ENCODE results near the gene IL17RD.

The IL17RD gene

DNA sequence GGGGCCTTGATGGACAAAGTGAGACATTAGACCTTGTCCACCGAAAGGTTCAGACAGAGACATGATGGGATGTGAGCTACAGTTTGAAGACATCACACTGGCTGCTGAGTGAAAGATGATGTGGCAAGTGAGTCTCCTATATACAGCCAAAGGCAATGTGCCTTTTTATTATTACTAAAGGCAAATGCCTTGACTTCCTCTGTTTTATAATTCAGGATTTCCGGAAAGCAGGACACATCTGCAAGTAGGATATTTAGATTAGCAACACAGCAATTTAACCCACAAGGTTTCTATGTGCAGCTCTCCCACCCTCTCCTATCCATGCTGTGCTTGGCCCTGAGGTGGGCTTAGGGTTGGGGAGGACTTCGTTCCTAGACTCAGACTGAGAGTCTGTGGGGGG is 84.0 kb downstream of the IL17RD start:
- H3K27ac ChIP-seq (ENCODE audit: insufficient read depth, low read depth, low read length, poor library complexity, severe bottlenecking) = no peak overlapping the region

DNA sequence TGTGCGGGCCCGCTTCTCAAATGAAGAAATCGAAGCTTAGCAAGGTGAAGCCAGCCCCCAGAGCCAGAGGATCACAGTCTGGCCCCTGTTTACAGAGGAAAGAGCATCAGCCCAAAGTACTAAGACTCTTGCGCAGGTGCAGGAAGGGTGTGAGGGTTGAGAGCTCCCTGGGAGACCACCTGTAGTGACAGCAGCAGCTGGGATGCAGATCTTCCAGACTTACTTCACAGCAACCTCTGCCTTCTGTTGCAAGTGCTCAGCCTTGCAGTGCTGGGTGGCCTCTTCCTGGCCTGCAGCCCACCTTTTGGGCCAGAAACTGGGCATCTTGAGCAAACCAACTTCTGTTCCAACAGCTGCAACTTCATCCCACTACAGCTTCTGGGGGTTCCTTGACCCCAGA is 85.0 kb downstream of the IL17RD start:
- H3K4me1 ChIP-seq (ENCODE audit: control insufficient read depth, insufficient read depth, low read length) = no peaks in the 10 kb centered on the region
- H3K36me3 ChIP-seq (ENCODE audit: control insufficient read depth, insufficient read depth, low read length) = no peaks in the 10 kb centered on the region
- H3K27me3 ChIP-seq (ENCODE audit: control insufficient read depth, insufficient read depth, low read length, poor library complexity, severe bottlenecking) = peaks cover 61% of the 10 kb centered on the region
- 88% methylated on average over 4 of the region's 4 CpGs for WGBS, 2 experiments
- H3K4me3 ChIP-seq (ENCODE audit: insufficient read depth, low read depth, low read length) = no peak overlapping the region
- no peak overlapping the region for H3K27ac ChIP-seq (ENCODE audit: insufficient read depth, low read depth, low read length, poor library complexity, severe bottlenecking)
- peaks cover 2% of the 10 kb centered on the region for H3K9me3 ChIP-seq (ENCODE audit: control insufficient read depth, low read length)

More for the DNA sequence above, 84.0 kb downstream of the IL17RD start:
- 87 to 95% methylated on average over 3 of the region's 3 CpGs for WGBS, 2 experiments
- H3K27me3 ChIP-seq (ENCODE audit: control insufficient read depth, insufficient read depth, low read length, poor library complexity, severe bottlenecking) = peaks cover 59% of the 10 kb centered on the region
- H3K4me1 ChIP-seq (ENCODE audit: control insufficient read depth, insufficient read depth, low read length) = no peaks in the 10 kb centered on the region
- no peaks in the 10 kb centered on the region for H3K36me3 ChIP-seq (ENCODE audit: control insufficient read depth, insufficient read depth, low read length)
- peaks cover 2% of the 10 kb centered on the region for H3K9me3 ChIP-seq (ENCODE audit: control insufficient read depth, low read length)
- no peak overlapping the region for H3K4me3 ChIP-seq (ENCODE audit: insufficient read depth, low read depth, low read length)

DNA sequence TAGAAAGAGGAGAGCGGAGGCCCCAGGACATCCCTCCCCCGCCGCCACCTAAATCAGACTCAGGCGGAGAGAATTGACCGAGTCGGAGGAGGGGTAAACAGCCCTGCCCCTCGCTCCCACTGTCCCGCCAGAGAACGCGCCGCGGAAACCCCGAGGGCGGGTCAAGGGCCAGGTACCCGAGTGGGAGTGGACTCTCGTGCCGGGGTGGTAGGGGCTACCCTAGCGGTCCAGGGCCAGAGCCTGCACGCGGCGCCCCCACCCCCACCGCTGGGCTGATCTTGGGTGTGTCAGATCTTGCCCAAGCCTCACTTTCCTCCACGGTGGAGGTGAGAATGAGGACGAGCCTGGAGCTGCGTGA is 85.7 kb downstream of the IL17RD start:
- no peak overlapping the region for H3K27ac ChIP-seq (ENCODE audit: insufficient read depth, low read depth, low read length, poor library complexity, severe bottlenecking)
- peak overlapping the region; percentile 63 for H3K4me3 ChIP-seq (ENCODE audit: insufficient read depth, low read depth, low read length)
- H3K27me3 ChIP-seq (ENCODE audit: control insufficient read depth, insufficient read depth, low read length, poor library complexity, severe bottlenecking) = peaks cover 61% of the 10 kb centered on the region
- H3K4me1 ChIP-seq (ENCODE audit: control insufficient read depth, insufficient read depth, low read length) = no peaks in the 10 kb centered on the region
- 1 to 2% methylated on average over 25 of the region's 25 CpGs for WGBS, 2 experiments
- no peaks in the 10 kb centered on the region for H3K36me3 ChIP-seq (ENCODE audit: control insufficient read depth, insufficient read depth, low read length)
- peaks cover 2% of the 10 kb centered on the region for H3K9me3 ChIP-seq (ENCODE audit: control insufficient read depth, low read length)

DNA sequence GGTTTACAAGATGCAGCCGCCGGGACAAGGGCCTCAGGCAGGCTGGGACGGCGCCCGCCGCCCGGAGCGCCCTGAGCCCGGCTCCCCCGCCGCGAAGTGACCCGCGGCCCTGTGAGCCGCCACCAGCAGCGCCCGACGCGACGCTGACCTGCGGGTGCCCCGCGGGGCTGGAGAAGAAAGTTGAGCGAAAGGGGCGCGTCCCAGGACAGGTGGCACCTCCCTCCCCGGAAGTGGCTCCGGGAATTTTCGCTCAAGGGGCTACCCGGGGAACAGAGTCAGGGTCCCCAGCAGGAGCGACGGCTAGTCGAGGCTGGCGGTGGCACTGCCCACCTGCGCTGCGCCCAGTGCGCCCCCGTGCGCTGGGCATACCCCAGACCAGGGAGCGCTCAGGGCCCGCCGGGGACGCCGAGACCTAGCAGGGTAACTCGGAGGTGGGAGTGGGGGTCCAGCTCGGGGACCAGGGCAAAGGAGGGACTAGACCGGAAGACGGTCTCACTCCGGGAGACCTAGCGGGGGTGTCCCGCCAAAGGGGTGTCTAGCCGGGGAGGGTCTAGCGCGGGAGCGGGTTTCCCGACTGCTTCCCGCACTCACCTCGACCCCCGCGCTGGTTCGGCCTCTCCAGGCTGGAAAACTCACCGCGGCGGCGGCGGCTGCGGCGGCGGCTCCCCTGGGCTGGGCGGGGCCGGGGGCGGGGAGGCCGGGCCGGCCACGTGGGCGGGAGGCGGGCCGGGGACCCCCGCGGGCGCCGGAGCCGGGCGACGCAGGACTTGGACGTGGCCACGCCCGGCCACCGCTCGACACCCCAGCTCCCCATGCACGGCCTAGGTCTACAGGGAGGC is 86.3 kb downstream of the IL17RD start:
- no peaks in the 10 kb centered on the region for H3K4me1 ChIP-seq (ENCODE audit: control insufficient read depth, insufficient read depth, low read length)
- H3K27ac ChIP-seq (ENCODE audit: insufficient read depth, low read depth, low read length, poor library complexity, severe bottlenecking) = no peak overlapping the region
- no peaks in the 10 kb centered on the region for H3K36me3 ChIP-seq (ENCODE audit: control insufficient read depth, insufficient read depth, low read length)
- peak overlapping the region; percentile 63 for H3K4me3 ChIP-seq (ENCODE audit: insufficient read depth, low read depth, low read length)
- WGBS, 2 experiments = 0 to 1% methylated on average over 91 of the region's 91 CpGs
- H3K9me3 ChIP-seq (ENCODE audit: control insufficient read depth, low read length) = peaks cover 2% of the 10 kb centered on the region
- H3K27me3 ChIP-seq (ENCODE audit: control insufficient read depth, insufficient read depth, low read length, poor library complexity, severe bottlenecking) = peaks cover 61% of the 10 kb centered on the region

DNA sequence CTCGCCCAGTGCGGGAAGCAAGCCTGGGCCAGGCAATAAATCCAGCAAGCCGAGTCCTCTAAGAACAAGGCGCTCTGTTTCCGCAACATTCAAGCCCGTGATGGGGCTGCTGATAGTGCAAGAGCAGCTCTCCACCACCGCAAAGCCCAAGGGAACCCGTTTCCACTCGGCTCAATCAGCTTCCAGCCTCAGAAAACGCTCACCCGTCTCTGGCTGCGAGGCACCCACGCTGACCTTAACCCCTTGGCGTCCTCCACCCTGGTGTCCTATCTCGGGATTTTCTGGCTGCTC is 86.9 kb downstream of the IL17RD start:
- H3K27ac ChIP-seq (ENCODE audit: insufficient read depth, low read depth, low read length, poor library complexity, severe bottlenecking) = no peak overlapping the region
- H3K9me3 ChIP-seq (ENCODE audit: control insufficient read depth, low read length) = peaks cover 2% of the 10 kb centered on the region
- H3K4me1 ChIP-seq (ENCODE audit: control insufficient read depth, insufficient read depth, low read length) = no peaks in the 10 kb centered on the region
- H3K36me3 ChIP-seq (ENCODE audit: control insufficient read depth, insufficient read depth, low read length) = no peaks in the 10 kb centered on the region
- H3K27me3 ChIP-seq (ENCODE audit: control insufficient read depth, insufficient read depth, low read length, poor library complexity, severe bottlenecking) = peaks cover 61% of the 10 kb centered on the region
- peak overlapping the region; percentile 63 for H3K4me3 ChIP-seq (ENCODE audit: insufficient read depth, low read depth, low read length)
- WGBS, 2 experiments = 9 to 10% methylated on average over 15 of the region's 15 CpGs

DNA sequence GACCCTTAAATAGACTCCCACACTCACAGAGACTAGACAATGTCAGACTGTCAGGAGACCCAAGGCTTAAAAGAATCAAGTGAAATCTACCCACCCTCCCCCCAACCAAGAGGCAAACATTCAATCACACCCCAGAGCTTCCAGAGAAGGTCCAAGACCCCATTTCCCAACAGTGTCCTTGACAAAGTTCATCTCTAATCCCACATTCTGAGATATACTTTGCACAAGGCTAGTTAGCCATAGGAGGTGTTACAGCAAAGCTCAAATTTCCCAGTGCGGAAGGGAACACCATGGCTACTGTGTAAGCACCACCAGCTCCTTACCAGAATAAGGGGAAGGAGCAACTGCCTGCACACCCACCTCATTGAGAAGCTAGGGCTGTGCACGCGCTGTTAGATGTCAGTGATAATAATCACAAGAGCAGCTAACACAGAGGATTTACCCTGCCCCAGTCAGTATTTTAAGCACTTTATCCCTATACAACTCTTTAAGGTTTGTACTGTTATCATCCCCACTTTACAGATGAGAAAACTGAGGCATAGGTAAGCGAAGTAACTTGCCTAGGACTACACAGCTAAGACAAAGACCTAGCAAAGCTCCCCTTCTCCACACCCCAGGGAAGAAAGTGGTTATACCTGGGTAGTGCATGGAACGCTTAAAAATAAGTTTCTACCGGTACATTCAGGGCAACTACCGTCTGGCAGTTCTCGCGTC is 87.4 kb downstream of the IL17RD start:
- peaks cover 61% of the 10 kb centered on the region for H3K27me3 ChIP-seq (ENCODE audit: control insufficient read depth, insufficient read depth, low read length, poor library complexity, severe bottlenecking)
- H3K27ac ChIP-seq (ENCODE audit: insufficient read depth, low read depth, low read length, poor library complexity, severe bottlenecking) = no peak overlapping the region
- peak overlapping the region; percentile 63 for H3K4me3 ChIP-seq (ENCODE audit: insufficient read depth, low read depth, low read length)
- WGBS, 2 experiments = 57 to 60% methylated on average over 9 of the region's 9 CpGs
- H3K4me1 ChIP-seq (ENCODE audit: control insufficient read depth, insufficient read depth, low read length) = no peaks in the 10 kb centered on the region
- H3K36me3 ChIP-seq (ENCODE audit: control insufficient read depth, insufficient read depth, low read length) = no peaks in the 10 kb centered on the region
- H3K9me3 ChIP-seq (ENCODE audit: control insufficient read depth, low read length) = peaks cover 2% of the 10 kb centered on the region

DNA sequence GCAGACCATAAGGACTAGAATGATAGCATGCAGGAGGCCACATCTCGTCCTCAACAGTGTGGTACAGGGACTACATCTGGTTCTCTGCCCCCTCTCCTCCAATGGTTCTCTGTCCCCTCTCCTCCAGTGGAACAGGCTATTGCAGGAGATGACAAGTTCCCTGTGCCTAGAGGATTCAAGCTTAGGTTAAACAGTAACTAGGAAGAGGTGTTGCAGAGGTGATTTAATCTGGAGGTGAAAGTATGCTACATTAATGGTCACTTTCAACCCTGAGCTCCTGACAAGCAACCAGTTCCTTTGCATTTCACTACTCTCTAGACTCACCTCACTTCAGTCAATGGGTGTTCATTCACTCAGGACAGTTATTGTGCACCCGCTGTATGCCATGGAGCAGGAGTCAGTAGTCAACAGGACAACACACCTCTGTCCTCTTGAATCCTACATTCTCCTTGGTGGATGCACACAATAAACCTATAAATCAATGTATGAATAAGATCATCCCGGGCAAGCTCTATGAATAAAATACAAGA is 88.7 kb downstream of the IL17RD start:
- H3K27me3 ChIP-seq (ENCODE audit: control insufficient read depth, insufficient read depth, low read length, poor library complexity, severe bottlenecking) = peaks cover 55% of the 10 kb centered on the region
- no peak overlapping the region for H3K27ac ChIP-seq (ENCODE audit: insufficient read depth, low read depth, low read length, poor library complexity, severe bottlenecking)
- H3K4me3 ChIP-seq (ENCODE audit: insufficient read depth, low read depth, low read length) = no peak overlapping the region
- WGBS, 2 experiments = 90% methylated on average over 3 of the region's 3 CpGs
- no peaks in the 10 kb centered on the region for H3K9me3 ChIP-seq (ENCODE audit: control insufficient read depth, low read length)
- H3K36me3 ChIP-seq (ENCODE audit: control insufficient read depth, insufficient read depth, low read length) = no peaks in the 10 kb centered on the region
- H3K4me1 ChIP-seq (ENCODE audit: control insufficient read depth, insufficient read depth, low read length) = no peaks in the 10 kb centered on the region

DNA sequence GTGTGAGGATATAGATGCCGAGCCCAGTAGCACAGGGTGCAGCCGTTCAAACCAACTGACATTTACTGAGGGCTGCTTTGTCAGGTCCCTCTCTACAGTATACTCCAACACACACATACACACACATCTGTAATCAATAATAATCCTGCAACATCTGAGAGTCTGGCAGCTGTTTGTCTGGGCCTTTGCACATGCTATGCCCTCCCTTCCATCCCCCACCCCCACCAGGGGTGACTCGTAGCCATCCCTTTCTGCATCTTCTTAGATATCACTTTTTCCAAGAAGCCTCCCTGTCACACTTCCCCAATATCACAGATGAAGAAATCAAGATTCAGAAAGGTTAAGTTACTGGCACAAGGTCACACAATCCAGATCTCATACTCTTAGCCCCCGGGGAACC is 91.0 kb downstream of the IL17RD start:
- H3K4me1 ChIP-seq (ENCODE audit: control insufficient read depth, insufficient read depth, low read length) = no peaks in the 10 kb centered on the region
- no peak overlapping the region for H3K27ac ChIP-seq (ENCODE audit: insufficient read depth, low read depth, low read length, poor library complexity, severe bottlenecking)
- WGBS, 2 experiments = 93 to 94% methylated on average over 4 of the region's 4 CpGs
- no peaks in the 10 kb centered on the region for H3K9me3 ChIP-seq (ENCODE audit: control insufficient read depth, low read length)
- H3K4me3 ChIP-seq (ENCODE audit: insufficient read depth, low read depth, low read length) = no peak overlapping the region
- peaks cover 31% of the 10 kb centered on the region for H3K27me3 ChIP-seq (ENCODE audit: control insufficient read depth, insufficient read depth, low read length, poor library complexity, severe bottlenecking)
- no peaks in the 10 kb centered on the region for H3K36me3 ChIP-seq (ENCODE audit: control insufficient read depth, insufficient read depth, low read length)

DNA sequence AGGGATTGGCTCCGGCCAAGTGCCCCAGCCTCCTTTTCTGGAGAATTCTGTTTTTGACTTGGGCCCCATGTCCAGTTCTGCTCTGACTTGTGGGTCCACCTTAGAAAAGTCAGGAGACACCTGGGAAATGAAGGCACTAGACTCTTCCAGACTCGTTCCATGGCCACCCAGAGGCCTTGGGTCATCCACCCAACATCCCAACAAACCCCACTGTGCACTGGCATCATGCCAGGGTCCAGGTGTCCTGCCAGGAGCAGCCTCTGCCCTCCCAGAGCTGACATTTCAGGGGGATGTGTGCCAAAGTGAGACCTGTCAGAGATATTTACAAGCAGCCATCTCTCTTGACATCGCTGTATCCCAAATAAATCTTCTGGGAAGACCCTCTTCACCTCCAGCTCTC is 91.5 kb downstream of the IL17RD start:
- 87 to 92% methylated on average over 3 of the region's 3 CpGs for WGBS, 2 experiments
- H3K4me3 ChIP-seq (ENCODE audit: insufficient read depth, low read depth, low read length) = no peak overlapping the region
- H3K36me3 ChIP-seq (ENCODE audit: control insufficient read depth, insufficient read depth, low read length) = no peaks in the 10 kb centered on the region
- no peaks in the 10 kb centered on the region for H3K9me3 ChIP-seq (ENCODE audit: control insufficient read depth, low read length)
- peaks cover 26% of the 10 kb centered on the region for H3K27me3 ChIP-seq (ENCODE audit: control insufficient read depth, insufficient read depth, low read length, poor library complexity, severe bottlenecking)
- no peak overlapping the region for H3K27ac ChIP-seq (ENCODE audit: insufficient read depth, low read depth, low read length, poor library complexity, severe bottlenecking)
- peaks cover under 1% of the 10 kb centered on the region for H3K4me1 ChIP-seq (ENCODE audit: control insufficient read depth, insufficient read depth, low read length)

DNA sequence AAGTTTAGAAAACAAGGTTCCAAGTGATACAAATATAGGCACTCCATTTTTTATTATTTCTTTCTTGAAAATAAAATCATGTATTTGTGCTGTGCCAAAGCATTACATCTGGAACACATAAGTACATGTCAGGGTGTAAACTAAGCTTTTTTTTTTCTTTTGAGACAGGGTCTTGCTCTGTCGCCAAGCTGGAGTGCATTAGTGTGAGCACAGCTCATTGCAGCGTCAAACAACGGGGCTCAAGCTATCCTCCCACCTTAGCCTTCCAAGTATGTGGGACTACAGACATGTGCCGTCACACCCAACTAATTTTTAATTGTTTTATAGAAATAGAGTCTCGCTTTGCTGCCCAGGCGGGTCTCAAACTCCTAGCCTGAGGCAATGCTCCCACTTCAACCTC is 95.7 kb downstream of the IL17RD start:
- no peak overlapping the region for H3K4me3 ChIP-seq (ENCODE audit: insufficient read depth, low read depth, low read length)
- H3K36me3 ChIP-seq (ENCODE audit: control insufficient read depth, insufficient read depth, low read length) = no peaks in the 10 kb centered on the region
- peaks cover 6% of the 10 kb centered on the region for H3K4me1 ChIP-seq (ENCODE audit: control insufficient read depth, insufficient read depth, low read length)
- WGBS, 2 experiments = 82 to 89% methylated on average over 4 to 6 of the region's 6 CpGs
- no peaks in the 10 kb centered on the region for H3K27me3 ChIP-seq (ENCODE audit: control insufficient read depth, insufficient read depth, low read length, poor library complexity, severe bottlenecking)
- no peaks in the 10 kb centered on the region for H3K9me3 ChIP-seq (ENCODE audit: control insufficient read depth, low read length)
- no peak overlapping the region for H3K27ac ChIP-seq (ENCODE audit: insufficient read depth, low read depth, low read length, poor library complexity, severe bottlenecking)

Data from ectodermal cell (in vitro differentiated cells).